NCI-H2029 treated with DMSO at 0.1 percent for 48 hours (cell line): Measurements from ENCODE around the gene TEAD3.

Experiments used
- DNase-seq: peaks from one replicate; lab custom pipeline; 2025; lab: John Stamatoyannopoulos, UW

The TEAD3 gene

DNA sequence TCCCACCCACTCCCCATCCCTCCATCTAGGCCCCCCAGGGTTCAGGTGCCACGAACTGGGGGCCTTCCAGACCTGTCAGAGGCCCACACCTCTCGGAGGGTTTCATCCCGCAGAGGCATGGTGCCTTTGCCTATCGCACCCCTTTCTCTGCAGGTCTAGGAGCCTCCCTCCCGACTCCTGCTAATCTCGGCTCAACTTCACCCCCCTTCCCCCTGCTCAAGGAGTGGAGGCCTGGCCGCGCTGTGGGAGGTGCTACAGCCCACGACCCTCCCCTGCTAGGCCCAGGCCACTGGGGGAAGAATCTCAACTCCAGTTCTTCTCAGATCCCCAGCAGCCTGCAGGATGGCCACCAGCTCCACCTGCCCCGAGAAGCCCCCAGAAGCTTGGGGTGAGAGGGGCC is 15.9 kb upstream of the TEAD3 start, which contains the start of gene TULP1:
Gene TULP1, minus strand, starts transcription at position 157 of the 400 bp plus-strand sequence. Its CDS starts 38 bp downstream, at position 119.
- no peak for DNase-seq

DNA sequence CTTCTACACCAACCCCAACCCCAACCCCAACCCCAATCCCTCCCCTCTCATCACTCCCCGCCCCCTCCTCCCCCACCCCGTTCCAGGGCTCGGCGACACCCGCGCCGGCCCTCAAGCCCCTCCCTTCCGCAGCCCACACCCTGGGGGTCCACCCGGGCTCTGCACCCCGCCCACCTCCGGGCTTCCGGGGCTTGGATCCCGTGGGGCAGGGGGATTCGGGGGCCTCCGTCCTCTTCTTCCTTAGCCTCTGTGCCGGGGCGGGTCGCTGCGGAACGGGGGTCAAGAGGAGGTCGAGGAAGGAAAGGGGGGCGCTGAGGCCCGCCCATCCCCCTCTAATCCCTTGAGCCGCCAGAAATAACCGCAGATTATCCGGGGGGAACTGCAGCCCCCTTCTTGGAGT is 15.1 kb upstream of the TEAD3 start:
- no peak for DNase-seq

DNA sequence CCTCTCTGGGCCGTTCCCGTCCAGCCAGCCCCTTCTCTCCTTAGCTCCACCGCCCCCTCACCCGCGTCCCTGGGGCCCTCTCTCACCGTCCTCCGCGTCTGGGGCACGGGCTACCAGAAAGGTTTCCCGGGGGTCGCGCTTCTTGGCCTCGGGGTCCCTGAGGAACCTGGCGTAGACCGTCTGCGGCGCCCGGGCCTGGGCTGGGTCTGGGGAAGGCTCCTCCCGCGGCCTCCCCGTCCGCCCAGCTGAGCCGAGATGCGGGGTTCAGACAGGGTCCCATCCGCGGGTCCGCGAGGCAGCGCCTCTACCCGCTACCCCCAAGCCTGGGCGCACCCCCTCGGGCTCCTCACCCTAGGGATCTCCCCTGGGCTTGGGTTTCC is 14.7 kb upstream of the TEAD3 start:
- no peak for DNase-seq

DNA sequence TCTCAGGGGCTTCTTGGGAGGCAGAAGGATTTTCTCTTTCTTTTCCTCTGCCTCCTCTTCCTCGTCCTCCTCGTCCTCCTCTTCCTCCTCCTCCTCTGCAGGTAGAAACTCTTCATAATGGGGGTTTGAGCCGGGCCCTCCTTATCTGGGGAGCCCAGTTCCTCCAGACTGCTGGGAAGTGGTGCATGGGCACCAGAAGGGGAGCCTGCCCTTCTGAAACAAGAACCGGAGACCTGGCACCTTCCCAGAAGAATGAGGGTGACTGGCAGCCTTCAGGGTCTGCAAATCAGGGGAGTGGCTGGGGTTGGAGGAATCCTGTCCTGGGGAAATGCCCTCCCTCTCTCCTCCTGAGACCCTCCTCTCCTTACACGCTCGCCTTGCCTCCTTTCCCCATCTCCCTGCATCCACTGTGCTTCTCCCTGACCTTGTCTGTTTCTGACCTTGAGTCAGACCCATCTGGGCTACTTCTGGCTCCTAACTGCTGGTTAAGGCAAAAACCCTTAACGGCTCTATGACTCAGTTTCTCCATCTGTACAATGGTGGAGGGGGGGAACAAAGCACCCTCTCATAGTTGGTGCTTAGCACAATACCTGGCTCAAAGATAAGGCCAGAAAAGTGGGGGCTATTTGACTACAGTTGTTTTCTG is 14.2 kb upstream of the TEAD3 start:
- no peak for DNase-seq

DNA sequence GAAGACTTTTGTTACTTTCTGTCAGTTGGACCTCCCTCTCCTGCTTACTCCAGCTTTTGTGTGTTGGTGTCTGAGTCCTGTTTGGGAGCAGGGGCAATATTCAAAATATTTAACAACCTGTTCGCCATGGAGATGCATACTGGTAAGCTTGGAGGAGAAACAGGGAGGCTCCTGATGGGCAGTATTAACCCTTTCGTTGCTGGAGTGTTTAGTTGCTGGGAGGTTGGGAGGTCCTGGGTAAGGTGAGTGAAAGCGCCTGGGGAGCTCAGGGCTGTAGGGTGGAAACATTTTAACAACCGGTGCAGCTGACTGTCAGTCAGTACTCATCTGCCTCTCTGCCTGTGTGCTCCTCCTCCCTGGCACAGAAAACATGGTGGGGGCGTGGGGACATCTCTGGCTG is 11.7 kb upstream of the TEAD3 start:
- no peak for DNase-seq

DNA sequence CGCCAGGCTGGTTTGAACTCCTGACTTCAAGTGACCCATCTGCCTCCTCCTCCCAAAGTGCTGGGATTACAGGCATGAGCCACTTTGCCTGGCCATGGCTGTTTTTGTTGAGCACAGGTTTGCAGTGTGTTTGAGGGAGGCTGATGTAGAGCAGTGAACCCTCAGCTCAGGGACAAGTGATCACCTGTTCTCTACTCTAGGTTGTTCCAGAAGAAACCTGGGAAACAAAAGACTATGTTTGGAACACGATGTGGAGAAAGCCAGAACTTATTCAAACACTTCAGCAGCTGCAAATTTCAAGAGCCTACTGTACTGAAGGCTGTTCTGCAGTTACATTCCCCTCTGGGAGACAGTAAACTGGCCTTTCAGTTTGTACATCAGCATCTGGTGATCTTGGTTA is 11.1 kb upstream of the TEAD3 start:
- no peak for DNase-seq

DNA sequence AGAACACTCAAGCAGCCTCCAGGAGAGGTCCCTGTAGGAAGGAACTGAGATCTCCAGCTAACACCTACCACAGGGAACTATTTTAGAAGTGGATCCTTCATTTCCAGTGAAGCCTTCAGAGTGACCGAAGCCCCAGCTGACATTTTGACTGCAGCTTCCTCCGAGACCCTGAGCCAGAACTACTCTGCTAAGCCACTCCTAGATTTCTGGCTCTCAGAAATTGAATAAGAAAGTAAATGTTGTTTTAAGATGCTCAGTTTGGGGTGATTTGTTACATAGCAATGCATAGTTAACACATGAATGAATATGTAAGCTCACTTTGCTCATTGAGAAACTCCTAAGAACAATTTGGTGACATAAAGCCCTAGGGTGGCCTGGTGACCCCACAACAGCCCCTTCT is 10.3 kb upstream of the TEAD3 start:
- no peak for DNase-seq

DNA sequence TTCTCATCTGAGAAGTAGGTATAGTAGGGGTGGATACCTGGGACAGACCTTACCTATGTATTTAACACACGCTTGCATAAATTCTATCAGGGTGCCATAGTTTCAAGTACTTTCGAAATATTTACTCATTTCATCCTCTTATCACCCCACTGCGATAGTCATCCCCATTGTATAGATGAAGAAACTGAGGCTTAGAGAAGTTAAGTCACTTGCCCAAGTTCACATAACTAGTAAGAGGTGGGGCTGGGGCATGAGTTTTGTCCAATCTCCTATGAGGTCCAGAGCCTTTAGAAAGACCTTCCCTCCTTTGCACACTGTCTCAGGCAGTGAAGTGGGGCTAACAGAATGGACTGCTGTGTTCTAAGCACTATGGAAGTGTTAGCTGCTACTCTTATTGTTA is 9.7 kb upstream of the TEAD3 start:
- DNase-seq, result no peak

DNA sequence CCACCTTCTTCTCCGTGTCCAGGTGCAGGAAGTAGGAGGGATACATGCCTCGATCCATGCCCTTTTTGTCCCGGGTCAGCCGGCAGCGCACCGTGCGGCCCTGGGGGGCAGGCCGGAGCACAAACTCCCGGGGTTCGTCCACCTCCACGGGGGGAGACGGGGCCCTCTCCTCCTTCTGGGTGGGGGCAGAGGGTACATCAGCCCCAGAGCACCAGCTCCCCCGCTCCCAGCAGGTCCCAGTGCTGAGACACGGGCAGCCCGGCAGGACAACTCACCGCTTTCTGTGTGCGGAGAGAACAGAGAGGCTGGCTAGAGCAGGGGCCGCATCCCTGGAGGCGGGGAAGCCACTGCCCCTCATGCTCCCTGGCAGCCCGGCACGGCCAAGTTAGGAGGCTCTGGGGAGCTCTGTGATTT is 9.1 kb upstream of the TEAD3 start:
- DNase-seq, result no peak

DNA sequence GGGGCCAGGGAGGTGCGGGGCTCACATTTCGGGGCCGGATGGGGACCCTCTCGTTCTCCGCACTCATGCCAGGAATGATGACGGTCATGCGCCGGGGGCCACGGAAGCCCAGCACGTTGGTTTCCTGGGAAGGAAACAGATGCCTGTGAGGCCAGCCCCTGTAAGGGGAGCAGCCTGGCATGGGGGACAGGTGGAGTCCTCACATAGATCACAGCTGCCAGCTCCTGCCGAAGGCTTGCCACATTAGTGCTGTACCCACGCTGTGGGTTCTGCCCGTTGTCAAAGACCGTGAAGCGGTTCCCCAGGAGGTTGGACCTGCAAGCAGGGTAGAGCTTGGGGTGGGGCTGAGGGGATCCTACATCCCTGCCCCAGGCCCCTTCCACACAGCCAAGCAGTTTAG is 6.7 kb upstream of the TEAD3 start:
- DNase-seq, result no peak

DNA sequence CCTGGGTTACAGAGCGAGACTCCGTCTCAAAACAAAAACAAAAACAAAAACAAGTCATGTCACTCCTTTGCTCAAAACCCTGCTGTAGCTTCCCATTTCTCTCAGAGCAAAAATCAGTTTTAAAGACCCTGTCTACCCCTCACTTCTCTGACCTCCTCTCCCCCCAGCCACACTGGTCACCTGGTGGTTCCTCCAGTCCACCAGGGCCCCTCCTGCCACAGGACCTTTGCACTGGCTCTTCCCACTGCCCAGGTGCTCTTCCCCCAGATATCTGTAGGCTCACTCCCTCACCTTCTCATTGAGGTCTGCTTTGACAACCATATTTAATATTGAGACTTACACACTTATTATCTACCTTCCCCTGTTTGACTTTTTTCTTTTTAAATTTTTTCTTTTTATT is 4.9 kb upstream of the TEAD3 start:
- DNase-seq, result no peak

DNA sequence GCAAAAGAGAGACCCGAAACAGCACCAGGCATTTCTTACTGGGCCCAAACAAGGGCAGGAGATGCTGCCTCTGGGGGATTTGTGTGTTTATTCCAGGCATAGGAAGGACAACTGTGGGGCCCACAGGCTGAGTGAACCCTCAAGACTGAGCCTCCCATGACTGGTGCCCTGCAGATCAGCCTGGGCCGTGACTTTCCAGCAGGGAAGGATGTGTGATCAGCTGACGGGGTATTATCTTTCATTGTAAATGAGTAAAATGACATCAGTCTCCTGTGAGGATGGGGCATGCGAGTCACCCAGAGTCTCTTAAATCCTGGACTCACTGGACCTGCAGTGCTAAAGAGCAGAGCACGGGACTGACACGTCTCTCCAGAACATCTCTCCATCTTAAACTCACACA is 3.9 kb upstream of the TEAD3 start:
- DNase-seq, result no peak

DNA sequence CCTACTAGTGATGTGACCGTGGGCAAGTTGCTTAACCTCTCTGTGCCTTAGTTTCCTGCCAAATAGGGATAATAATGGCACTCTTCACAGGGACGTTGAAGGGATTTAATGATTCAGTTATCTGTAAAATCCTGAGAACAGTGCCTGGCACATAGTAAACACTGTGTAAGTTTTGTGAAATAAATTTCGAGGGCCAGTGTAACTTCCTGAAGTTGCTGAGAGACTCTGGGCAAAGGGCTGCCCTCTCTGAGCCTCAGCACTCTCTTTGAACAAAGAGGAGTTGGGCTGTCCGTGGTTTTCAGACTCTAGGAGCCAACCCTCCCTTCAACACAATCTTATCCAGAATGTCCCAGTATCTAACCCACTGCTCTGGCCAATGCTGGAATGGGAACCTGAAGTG is 2.5 kb upstream of the TEAD3 start:
- DNase-seq, result no peak

DNA sequence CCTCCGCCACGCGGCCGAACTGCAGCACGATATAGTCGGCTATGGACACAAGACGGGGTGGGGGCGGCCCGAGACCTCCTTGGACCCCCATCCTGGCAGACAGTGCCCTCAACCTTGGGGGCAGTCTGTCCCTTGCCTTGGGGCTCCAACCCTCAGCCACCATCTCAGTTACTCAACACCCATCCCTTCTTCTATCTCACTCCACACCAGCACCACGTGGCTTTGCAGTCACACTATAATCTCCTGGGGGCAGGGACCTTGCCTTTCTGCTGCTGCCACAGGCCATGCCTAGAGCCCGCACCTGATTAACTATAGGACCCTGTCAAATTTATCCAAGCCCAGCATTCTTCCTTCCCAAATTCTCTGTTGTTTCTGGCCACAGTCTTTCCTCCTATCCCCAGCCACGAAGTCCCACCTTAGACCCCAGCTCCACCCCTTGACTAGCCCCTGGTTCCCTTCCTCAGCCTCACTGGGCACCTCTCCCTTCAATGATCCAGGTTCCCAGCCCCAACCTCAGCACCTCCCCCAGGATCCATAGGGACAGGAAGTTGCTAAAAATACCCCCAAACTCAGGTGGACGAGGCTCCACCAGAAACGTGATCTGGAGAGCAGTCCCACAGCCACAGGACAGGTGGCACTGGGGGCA is 1.7 kb upstream of the TEAD3 start:
- DNase-seq, result no peak

DNA sequence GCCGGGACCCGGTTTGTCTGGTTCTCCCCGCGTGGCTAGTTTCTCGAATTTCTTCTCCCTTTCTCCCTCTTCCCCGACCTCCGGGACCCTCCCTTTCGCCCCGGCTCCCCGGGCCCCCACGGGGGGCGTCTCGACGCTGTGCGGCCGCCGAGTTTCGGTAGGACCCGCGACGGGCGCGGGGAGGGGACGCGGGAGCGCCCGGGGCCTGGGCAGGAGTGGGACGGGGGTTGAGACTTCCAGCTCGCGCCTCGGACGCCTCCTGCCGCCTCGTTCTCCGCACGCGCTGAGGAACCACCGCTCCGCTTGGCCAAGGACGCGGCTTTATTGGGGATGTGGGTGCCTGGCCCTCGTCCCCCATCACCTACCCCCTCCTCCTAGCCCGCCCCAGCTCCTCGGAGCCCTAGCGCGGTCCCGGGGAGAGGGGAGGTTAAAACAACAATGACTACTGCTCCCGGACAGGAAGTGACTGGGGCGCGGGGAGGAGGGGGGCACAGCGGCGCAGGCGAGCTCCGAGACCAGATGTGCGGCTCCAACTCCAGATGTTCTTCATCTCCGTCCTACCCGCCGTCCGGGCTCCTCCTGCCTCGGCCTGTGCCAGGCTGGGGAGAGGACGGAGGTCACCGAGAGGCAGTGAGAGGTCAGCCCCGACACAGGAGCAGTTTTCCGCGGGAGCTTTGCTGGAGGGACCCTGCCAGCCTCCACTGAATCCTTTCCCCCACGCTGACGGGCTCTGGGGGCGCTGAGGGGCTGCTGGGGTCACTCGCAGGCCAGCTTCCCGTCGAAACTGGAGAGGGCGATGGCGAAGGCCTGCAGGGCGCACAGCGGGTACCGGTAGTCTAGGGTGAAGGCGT is 917 bp upstream of the TEAD3 start:
- DNase-seq, result no peak

DNA sequence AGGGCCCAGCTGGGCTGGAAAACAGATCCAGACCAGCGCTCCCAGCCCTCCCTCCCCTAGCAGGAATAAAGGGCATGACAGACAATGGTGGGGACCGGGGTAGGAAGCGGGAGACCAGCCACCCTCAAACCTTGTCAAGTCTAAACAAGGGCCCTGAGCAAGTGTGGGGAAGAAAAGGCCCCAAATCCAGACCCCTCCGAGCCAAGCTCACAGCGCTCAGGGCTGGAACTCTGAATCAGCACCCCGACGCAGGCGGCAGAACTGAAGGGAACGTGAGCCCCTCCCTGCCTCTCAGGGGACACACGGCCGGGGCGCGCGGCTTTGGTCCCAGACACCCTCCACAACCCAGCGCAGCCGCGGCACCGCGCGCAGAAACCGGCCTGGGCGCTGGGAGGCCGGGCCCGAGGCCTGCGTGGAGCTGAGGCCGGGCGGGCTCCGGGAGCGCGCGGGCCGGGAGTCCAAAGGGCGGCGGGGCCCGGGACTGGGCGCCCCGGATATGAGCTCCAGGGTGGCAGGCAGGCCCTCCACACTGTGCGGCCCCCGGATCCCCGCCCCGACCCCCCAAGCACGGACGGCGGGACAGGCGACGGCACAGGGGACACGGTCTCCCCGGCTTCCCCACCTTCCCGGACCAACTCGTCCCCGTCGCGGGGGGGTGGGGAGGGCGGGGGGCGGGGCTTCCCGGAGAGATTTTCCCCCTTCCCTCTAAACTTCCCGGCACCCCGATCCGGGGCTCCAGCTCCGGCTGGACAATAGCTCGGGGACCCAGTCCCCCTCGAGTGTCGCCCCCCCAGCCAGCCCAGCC is 641 bp downstream of the TEAD3 start:
- DNase-seq, result no peak

DNA sequence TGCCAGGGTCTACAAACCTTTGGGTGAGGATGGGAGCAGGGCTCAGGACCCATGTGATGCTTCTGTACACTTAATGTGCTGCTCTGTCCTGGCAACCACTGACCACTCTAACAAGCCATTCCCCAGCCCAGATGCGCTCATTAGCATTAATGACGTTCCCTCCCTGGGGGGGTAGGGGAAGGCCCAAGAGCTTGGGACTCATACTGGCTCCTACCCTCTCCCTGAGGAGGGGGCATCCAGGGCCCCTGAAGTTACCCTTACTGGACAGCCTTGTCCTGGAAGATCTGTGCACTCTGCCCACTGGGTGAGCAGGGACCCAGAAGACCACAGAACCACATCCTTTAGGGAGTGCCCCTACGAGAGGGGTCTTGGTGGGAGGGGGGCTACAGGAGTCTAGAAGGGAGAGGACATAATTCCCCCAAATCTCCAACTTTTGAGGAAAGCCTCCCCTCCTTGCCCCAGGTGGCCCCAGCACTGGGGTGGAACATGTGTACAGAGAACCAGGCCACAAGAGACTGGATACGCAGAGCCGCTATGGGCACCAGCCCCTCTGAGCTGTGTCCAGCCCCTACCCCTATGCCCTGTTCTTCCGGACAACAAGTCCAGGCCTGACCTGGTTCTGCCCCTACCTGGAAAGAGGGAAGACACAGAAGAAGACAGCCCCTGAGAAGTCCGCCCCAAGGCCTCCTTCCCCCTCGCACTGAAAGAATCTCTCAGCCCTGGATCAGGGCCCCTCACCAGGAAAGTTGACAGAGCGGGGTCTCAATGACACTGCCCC is 1.4 kb downstream of the TEAD3 start:
- DNase-seq, result no peak

DNA sequence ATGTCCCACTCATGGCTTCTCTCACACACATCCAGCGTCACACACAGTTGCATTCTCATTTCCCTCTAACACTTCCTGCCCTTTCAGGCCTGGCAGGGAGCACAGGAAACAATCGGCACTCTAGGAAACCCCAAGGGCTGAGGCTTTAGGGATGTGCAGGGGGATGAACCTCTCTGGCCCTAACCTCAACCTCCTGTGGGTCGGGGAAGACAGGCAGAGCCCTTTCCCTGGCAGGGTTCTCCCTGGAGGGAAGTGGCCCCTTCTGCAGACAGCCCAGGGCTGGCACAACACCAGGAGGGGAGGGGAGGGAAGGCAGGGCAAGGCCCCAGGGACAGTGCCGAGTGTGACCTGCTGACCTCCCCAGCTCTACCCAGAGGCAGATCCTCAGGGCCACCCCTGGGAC is 2.7 kb downstream of the TEAD3 start:
- no peak for DNase-seq

DNA sequence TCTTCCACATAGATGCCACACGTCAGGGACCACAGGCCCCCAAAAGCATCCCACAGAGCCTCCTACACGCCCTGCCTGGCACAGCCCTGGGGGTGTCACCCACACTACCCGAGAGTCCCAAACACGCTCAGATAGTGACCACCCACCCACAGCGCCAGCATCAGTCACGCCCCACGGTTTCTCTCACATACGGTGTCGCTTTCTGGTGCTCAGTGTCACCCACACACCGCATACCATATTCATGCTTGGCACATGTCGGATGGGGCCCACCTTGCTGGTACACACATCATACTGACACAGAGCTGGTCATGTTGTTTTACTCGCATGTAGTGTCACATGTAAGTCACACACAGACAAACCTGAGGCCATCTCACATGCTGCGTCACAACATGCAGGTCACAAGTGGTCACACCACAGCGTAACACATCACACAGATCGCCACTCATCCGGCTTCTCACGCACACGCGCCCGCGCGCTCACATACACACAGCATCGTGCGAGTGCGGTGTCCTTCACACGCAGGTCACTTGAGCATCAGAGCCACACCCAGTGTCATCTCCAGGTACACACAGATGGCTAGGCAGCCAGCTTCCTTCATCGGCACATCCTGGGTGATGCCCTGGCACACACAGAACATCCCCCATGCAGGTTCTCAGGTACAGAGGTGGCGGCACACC is 3.4 kb downstream of the TEAD3 start:
- no peak for DNase-seq

DNA sequence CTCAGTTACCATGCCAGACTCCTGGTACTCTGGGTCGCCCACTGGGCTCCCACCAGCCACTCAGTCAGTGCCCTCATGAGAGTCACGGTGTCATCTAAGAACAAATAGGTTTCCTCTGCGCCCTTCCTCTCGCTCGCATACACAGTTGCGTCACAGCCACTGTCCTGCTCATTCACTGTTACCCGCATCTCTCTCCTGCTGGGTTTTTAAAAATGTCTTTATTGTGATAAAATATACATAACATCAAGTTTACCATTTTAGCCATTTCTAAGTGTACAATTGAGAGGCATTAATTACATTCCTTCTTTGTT is 4.0 kb downstream of the TEAD3 start:
- no peak for DNase-seq

DNA sequence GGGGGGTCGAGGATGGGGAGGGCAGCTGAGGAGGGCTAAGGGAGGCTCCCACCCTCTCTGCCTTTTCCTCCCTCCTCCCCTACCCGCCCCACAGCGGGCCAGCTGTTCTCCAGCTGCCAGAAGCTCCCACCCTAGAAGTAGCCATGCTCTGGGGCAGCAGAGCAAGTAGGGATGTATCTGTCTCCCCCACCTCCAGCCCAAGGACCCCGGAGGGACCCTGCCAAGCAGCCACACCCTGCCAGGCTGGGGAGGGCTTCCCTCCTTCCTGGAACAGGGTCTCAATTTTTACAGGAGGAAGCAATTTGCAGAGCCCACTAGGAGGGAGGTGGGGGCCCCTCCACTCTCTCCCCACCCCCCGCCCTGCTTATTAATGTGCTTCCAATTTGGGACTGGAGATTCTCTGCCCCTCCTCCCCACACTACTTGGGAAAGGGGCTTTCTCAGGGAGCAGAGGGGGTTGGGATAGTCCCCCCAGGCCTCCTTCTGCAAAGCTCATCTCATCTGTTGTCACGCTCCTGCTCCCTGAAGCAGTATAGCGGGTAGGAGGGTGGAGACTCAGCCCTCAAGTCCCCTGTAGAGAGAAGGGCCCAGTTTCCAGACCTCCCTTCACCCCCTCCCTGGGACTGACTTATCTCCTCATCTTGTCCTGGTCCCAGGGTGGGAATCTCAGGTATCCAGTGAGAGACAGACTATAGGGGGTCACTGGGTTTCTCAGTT is 4.5 kb downstream of the TEAD3 start:
- DNase-seq, result no peak
